MM.1S (cell line): ENCODE data around the gene TMEM80.

Experiments
- EZH2 ChIP-seq: fragments of 300-600 bp; sonication (generic); optimal IDR thresholded peaks from 2 replicates; pipeline ENCODE3; 2017; ENCODE audit warnings: low read depth, mild to moderate bottlenecking, antibody characterized with exemption, low read length, mixed read lengths
- TF ChIP-seq, protein P1 (sequence below): fragments of 300-600 bp; sonication (generic); IDR thresholded peaks from 2 replicates; pipeline ENCODE4 v1.5.1; 2016; ENCODE audit warnings: antibody characterized with exemption, low read length, mixed read lengths

- TF ChIP-seq, protein P1, sequence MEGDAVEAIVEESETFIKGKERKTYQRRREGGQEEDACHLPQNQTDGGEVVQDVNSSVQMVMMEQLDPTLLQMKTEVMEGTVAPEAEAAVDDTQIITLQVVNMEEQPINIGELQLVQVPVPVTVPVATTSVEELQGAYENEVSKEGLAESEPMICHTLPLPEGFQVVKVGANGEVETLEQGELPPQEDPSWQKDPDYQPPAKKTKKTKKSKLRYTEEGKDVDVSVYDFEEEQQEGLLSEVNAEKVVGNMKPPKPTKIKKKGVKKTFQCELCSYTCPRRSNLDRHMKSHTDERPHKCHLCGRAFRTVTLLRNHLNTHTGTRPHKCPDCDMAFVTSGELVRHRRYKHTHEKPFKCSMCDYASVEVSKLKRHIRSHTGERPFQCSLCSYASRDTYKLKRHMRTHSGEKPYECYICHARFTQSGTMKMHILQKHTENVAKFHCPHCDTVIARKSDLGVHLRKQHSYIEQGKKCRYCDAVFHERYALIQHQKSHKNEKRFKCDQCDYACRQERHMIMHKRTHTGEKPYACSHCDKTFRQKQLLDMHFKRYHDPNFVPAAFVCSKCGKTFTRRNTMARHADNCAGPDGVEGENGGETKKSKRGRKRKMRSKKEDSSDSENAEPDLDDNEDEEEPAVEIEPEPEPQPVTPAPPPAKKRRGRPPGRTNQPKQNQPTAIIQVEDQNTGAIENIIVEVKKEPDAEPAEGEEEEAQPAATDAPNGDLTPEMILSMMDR, result no peak
- TF ChIP-seq EZH2, result no peak
Observed at GRCh38 chr11:725624-726202, 30.1 kb downstream of the TMEM80 start.
